Activated T-cell treated with anti-CD3 and anti-CD28 coated beads for 48 hours (primary cell): ENCODE measurements around the gene USP51.
A peak's percentile ranks its signal among the peaks of the same experiment; 100 is the strongest.
"Not testable (repeated sequence)": the region's sequence is repeated elsewhere in the genome, so short reads cannot be mapped to it uniquely, and the experiment has no call there.

ENCODE experiments used
- DNase-seq: peaks from one replicate; pipeline ENCODE4 v3.0.0-alpha.2; 2020; ENCODE audit warnings: low read depth

Gene USP51

DNA sequence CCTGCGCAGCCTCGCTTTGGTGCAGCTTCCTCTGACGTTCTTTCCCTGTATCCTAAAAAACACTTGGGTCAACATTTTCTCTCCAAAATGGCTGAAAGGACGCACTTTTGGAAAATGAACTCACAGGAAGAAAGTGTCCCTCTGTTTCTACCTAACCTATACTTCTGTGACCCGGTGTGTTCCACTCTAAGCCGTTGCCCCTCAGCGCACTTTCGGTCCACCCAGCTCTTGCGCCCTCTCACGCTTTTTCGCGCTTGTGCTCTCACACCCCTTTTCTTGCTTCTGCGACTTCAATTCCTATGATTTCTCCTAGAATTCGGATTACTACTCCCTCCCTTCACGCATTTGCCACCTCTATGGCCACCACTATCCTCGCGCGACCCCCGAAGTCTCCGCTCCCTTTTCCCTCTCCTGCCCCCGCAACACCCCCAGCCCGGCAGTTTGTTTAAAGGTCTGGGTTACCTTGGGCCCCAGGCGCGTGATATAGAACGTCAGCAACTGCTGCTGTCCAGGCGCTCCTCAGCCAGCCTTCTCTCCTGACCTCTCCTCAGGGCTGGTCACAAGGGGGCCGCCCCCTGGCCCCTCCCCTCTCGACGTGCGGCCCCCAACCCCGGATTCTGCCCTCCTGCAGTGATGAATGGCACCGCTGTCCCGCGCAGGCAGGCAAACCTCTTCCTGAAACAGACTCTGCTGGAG, at the start of gene USP51:
Gene USP51, minus strand, starts transcription at position 535 of the 696 bp plus-strand sequence. CDS start 909 bp downstream, outside the sequence.
- DNase-seq = no peak

DNA sequence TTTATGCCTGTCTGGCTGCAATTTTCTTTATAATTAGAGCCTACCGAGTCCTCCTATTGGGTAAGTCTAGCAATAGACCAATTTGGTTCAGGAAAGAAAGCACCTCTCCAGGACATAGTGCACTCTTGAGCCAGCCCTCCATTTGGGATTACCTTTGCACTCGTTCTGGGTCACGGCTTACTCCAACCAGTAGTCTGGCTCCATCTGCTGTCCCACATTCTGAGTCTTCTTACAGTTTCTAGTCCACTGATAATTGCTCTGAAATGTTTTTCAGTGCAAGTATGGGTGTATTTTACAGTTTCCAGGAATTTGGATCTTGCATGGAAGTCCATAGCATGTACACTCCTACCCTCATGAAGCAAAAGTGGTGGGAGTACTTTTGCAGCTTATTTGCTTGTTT, 34.8 kb upstream of the USP51 start:
- DNase-seq = no peak

DNA sequence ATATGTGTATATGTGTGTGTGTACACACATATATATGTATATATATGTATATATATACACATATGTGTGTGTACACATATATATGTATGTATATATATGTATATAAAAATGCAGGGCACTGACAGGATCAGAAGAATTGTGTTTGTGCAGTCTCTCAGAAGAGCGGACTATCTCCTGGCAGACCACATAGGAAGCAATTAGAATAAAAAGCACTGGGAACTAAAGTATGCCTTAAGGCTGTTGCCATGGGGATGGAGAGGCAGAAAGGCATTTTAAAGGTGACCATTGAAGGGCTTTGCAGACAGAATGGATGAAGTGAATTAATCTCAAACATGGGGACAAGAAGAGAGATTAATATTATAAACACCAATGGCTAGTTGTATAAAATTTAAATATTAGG, 33.7 kb upstream of the USP51 start:
- no peak for DNase-seq

DNA sequence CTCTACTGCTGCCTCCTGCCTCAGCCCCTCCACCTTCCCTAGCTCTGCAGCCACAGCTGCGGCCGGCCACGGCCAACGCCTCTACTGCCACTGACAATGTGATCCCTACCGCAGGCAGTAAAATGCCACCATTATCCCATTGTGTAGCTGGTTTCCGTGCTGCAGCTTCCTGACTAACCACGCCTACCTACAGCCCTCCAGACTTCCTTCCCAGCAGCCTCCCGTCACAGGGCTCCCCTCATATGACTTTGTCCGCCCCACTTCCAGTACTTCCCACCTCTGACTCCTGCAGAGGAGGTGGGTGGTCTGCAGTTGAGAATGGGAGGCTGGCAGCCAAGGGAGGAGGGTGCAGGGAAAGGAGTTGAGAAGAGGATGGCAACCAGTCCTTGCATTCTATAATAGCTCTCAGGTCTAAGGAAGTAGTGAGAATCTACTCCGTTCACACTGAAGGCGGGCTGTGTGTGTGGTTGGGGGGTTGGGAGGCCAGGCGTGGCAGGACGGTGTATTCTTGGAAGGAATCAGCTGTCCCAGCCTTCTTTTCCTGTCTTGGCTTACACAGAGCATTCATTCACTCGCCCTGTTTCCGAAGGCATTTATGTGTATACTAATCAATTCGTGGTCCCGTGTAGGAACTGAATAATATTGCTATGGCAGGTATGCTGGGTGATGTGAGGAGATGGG, 33.1 kb upstream of the USP51 start:
- DNase-seq = no peak

DNA sequence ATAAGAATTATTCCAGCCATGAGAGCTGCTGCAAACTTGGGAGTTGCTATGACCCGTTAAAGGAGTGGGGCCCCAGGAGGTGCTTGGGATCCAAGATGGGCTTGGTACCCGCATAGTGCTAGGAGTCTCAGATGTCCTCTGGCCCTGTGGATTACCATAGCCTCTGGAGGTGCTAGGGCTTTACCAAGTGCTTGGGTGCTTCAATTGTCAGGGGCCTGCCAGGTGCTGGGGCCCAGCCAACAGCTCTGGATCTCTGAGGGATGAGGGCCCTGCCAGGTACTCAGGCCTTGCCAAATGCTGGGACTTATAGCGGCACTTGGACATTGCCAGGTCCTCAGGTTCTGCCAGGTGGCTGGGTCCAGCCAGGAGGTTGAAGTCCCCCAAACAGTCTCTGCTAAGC, 32.0 kb upstream of the USP51 start:
- no peak for DNase-seq

DNA sequence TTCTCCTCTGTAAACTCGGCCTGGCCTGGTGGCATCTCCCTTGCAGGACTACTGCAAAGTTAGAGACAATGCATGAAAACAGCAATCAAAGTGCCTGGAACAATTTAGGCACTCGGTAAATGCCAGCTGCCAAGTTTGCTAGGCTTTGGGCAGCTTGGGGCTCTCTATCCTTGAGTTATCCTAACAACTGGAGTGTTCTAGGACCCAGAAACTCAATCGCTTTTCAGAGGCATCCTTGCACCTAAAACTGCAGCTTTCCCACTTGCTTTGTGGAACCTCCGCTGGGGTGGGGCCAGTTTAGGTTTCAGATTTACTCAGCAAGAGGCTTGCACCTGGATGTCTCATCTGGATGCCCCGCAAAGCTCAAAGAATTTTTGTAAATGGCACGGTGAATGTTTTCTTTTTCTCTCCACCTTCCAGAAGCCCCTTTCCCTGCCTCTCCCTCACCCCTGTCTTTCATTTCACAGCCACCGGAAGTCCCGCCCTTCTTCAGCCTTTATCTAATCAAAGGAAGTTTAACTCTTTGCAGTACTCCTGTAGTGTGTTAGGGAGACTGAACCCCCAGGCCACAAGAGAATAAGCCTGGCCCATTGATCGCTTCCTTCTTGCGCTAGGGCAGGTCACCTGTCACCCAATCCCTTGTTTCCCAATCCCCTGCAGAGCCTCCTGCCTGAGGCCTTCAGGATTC, 27.3 kb upstream of the USP51 start:
- not testable (repeated sequence) for DNase-seq

DNA sequence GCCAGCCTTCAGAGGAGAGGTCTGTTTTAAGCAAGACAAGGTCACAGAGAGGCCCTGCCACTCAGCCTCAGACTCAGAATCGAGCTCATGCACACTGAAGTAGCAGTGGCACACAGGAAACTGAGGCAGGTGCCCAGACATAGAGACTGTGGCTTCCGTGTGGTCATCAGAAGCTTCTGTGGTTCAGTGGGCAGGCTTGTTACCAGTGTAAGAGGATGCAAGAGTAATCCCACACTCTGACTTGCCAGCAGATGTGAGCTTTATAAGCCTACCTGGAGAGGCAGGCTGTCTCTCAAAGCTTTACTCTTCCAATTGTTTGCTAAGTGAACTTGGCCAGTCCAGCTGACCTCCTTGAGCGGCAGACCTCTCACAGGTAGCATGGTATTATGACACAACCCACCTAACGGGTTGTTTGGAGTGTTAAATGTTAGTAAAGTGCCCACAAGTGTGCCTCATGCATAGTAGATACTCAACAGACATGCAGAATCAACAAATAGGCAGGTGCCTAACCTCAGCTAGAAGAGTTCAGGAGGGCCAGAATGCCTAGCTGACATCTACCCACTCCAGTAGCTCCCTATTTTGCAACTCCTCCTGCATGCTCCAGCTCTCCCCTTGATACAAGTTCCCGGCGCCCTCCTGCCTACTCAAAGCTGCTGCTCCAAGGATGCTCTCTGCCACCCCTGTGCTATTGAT, 23.5 kb upstream of the USP51 start:
- DNase-seq = not testable (repeated sequence)

DNA sequence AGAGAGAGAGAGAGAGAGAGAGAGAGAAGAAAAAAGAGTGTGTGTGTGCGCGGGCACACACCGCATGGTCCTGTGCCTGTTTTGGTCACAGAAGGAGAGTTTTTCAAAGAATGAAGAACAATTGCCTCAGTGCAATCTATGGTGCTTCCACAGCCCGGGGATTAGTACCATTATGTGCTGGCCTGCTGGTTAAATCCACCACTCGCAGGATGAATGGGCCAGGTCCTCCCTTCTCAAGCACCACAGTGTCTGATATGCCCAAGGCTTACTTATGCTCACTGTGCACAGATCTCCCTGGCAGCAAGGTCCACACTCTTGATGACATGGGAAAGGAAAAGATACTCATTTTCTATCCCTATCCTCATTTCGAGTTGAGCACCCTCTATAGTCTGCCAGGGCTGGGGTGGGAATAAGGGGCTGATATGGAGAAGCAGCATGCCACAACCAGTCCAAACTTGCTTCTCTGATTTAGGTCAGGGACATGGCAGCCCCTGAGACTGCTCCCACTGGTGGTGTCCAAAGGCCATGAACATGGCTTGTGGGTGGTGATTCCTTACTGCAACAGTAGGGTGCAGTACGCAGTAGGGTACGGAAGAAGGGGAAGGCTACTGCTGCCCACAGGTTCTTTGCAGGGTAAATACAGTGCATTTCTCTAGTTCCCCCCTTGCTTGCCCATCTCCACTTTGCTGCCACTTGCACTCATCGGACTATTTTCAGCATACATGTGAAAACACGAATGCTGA, 18.9 kb upstream of the USP51 start:
- DNase-seq = not testable (repeated sequence)

DNA sequence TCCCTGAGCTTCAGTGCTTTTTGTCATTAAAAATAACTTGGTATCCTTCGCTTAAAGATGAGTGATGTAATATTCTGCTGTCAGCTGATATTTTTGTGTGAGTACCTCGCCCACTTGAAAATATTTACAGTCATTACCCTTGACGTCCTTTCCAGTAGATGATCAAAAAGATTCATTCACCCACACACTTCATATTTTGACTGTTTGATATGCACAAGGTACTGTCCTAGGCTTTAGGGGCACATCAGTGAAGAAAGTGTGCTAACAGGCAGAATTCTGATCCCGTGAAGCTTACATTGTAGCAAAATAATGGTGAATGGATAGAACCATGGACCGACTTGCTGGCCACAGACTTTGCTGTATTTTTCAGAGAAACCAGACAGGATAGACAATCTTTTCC, 18.1 kb upstream of the USP51 start:
- not testable (repeated sequence) for DNase-seq

DNA sequence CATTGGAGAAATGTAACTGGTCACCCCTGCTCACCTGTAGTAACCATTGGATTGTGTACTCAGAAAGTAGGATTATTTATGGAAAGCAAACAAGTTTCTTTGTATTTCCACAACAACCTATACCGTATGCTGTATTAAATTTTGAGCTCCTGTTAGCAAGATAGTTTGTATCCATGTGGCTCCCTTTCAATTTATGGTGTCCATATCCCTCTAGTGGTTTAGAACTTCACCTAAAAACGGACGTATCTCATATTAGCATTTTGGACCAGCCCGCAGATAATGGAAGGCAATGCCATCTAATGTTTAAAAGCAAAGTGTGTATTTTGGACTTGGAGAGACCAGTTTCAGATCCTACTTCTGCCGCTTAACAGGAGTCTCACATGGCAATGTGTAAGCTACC, 17.4 kb upstream of the USP51 start:
- not testable (repeated sequence) for DNase-seq

DNA sequence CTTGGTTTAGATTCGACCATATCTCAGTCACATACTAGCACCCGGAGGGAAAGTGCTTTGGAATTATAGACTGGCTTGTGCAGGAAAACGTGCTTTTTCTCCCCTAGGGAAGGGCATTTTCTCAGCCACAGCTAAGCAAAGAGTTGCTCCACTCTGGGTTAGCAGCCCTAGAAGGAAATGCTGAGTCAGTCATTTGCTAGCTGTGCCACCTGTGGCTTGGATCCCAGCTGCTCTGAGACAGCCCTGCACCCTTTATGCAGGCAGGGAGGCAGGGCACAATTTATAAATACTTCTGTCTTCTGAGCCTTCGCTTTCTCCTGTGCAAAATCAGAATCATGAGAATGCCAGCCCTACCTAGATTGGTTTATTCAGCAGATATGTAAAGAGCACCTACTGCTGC, 1.3 kb upstream of the USP51 start:
- no peak for DNase-seq

DNA sequence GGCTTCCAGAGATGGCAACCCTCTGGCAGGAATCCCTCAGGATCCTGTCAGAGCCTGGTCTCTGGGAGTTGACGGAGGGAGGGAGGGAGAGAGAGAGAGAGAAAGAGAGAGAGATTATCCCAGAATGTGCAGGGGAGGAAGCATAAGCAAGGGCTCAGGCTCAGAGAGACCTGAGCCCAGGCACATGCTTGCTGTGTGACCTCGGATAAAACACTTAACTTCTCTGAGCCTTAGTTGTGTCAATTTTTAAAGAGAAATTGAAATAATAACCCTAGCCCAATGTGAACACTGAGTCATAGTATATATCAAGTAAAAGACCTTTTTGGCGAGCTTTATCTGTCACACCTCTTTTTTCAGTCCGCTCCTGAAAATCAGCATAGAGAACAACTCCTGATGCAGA, 473 bp upstream of the USP51 start:
- no peak for DNase-seq

DNA sequence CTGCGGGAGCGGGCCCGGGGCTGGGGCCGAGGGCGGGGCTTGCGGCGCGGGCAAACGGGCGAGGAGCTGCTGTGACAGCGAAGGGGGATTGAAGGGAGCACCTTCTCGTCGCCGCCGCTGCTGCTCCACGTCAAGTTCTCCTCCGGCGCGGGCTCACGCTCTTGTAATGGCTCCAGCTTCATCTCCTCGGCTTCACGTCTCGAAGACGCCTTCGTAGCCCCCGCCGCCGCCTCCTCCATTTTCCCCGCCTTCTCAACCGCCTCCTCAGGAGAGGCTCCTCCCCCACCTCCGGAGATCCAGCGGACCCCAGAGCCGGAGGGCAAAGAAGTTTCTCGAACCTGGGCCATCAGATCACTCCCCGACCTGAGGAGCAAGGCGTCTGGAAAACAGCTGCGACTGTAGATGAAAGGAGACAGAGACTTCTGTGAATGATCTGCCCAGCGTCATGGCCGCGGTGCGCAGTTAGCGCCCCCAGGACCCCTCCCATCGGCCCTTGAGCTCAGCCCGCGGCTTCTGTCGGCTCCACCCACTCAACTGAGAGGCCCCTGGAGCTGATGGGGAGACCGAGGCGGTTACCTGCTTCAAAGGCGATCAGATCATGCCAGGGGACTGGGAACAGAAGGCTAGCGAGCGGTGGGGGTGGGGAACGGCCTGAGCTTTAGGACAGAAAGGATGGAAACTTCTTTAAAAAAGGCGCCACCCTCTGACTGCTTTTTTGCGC, 895 bp downstream of the USP51 start:
- DNase-seq = peak; percentile 29

DNA sequence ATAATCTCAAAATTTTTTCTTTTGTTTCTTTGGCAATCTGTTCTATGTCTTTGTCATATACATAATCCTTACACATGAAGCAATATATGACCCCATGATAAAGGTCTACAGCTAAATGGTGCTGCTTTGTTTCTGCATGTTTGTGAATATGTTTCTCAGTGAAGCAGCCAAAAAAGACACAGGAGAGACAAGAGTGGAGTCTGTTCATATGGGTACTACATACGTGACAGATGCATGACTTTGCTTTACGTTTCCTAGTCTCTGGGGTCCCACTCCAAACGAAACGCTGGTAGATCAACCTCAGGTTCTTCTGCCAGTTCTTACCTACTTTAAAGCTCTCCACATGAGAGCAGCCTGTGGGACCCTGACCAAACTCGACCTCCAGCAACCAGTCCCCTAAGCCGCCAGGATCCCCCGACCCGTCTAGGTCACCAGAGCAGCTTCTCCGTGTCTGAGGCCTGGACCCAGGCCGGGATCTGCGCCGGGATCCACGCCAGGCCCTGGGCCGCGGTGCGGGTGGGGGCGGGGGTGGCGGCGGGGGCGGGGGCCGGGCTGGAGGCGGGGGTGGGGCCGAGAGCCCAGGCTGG, 1.5 kb downstream of the USP51 start:
- DNase-seq = no peak

DNA sequence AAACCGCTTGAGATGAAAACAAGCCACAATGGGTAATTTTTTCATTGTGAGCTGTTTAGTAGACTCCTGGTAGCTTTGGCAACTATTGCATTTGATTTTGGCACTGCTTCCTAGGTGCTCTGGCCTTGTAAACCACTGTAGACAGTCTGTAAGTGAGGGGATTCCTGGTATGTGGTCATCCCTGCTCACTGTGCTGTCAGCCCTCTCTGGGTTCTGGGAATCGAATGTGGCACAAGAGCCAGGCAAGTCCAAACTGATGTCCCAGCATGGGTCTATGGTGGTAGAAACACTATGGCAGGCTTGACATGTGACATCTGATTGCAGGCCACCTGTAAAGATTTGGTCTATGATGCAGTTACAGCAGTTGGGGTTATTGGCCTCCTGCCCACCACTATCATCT, 2.5 kb downstream of the USP51 start:
- DNase-seq = no peak

DNA sequence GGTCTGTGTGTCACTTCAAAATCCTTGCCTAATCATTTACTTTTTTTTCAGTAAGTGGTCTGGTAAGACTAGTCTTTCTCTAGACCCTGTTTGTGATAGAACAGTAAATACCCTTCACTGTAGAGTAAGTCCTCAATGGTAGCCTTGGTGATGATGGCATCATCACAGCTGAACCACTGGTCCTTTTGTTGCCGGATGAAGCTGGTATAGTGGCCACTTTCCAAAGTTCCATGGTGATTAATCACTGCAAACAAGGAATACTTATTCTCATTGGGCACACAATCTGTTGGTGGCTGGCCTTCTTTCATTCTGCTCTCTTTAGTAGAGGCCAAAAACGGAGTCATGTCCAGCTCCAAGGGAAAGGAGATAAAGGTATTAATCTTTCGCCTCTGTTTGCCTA, 2.9 kb downstream of the USP51 start:
- no peak for DNase-seq

DNA sequence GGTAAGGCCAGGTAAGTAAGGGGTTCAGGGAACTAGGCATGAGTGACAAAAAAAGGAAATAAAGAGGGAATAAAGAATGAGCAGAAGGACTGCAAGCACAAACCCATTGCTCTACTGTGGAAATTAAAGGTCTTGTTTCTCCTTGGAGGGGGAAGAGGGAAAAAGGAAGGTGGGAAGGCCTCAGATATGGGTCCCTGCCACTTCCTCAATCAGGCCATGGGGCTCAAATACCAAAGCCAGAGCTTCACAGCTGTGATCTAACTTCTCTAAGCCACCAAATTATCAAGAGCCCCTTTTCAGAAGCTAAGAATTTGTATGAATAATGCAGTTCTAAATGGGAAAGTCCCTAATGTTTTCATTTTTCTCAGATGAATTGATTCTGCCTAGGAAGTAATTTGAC, 4.7 kb downstream of the USP51 start:
- no peak for DNase-seq

DNA sequence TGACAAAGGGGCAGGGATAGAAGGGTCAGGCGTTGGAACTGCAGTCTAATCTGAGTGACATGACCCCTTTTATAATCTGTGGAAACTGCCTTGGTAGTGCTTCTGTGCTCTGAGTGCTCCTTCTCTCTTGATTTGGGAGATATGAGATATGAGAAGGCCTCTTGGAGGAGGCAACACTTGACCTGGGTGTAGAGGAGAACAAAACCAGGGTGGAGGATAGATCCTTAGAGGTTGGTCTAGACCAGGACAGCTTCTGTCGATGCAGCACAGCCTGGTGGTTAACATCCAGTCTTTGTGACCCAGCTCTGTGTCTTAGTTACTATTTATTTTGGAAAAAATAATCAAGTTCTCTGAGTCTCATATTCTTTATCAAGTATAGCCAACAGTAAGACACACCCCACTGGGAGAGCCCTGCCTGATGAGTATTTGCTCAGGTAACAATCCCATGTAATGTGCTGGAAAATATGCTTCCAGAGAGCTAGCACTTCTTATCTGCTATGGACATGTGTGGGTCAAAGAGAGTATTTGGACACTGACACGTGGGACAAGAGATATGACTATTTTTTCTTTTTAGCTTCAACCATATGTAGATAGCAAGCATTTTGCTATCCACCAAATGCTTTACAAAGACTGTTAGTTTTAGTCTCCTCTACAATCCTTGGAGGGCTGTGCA, 9.1 kb downstream of the USP51 start:
- DNase-seq = no peak

DNA sequence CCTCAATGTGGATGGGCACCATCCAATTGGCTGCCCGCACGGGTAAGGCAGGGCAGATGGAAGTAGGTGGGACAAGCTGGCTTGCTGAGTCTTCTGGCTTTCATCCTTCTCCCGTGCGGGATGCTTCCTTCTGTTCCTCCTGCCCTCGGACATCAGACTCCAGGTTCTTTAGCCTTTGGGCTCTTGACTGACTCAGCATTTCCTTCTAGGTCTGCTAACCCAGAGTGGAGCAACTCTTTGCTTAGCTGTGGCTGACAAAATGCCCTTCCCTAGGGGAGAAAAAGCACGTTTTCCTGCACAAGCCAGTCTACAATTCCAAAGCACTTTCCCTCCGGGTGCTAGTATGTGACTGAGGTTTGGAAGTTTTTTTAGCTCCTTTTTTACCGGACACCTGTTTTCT, 9.7 kb downstream of the USP51 start:
- DNase-seq = not testable (repeated sequence)

DNA sequence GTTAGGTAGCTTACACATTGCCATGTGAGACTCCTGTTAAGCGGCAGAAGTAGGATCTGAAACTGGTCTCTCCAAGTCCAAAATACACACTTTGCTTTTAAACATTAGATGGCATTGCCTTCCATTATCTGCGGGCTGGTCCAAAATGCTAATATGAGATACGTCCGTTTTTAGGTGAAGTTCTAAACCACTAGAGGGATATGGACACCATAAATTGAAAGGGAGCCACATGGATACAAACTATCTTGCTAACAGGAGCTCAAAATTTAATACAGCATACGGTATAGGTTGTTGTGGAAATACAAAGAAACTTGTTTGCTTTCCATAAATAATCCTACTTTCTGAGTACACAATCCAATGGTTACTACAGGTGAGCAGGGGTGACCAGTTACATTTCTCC, 23.9 kb downstream of the USP51 start:
- DNase-seq = not testable (repeated sequence)
